K562 (cell line): ENCODE measurements around the gene VGLL4.

Experiments used
- CTCF ChIP-seq, 3 experiments: IDR thresholded peaks in 2 of 3; conservative IDR thresholded peaks in 1 of 3; 2 replicates each; pipeline ENCODE4 v1.5.1; 2011 to 2012; ENCODE audit warnings: low read length in 3 of 3, mild to moderate bottlenecking in 3 of 3, control low read depth in 2 of 3, improper control_type of control experiment in 1 of 3, inconsistent platforms in 1 of 3, low read depth in 1 of 3, mixed read lengths in 1 of 3, moderate library complexity in 1 of 3; ENCODE audit not compliant: insufficient read depth in 2 of 3
- EZH2 ChIP-seq: IDR thresholded peaks from 2 replicates; pipeline ENCODE4 v1.6.1; 2012; ENCODE audit warnings: low read depth, mild to moderate bottlenecking, inconsistent platforms, low read length, borderline replicate concordance
- FOSL1 ChIP-seq: fragments of 200-800 bp; sonication (Bioruptor generic); conservative IDR thresholded peaks from 2 replicates; pipeline ENCODE4 v1.6.1; 2016; ENCODE audit warnings: missing genetic modification characterization, missing compliant biosample characterization
- FOXM1 ChIP-seq, 2 experiments: fragments of 450-650 bp in 1 of 2; sonication (generic) in 1 of 2; formaldehyde crosslinking in 1 of 2; IDR thresholded peaks; 2 replicates each; pipeline versions ENCODE4 v1.6.1 to v1.9.0; 2017 to 2022; ENCODE audit warnings: low read depth in 2 of 2, mild to moderate bottlenecking in 2 of 2, missing genetic modification reagents in 1 of 2, moderate library complexity in 1 of 2
- HNRNPH1 ChIP-seq: fragments of 200-400 bp; formaldehyde crosslinking; optimal IDR thresholded peaks from 2 replicates; pipeline ENCODE3; 2017; ENCODE audit warnings: low read depth, mild to moderate bottlenecking, low read length, moderate library complexity
- RNF2 ChIP-seq: sonication (generic); IDR thresholded peaks from 2 replicates; pipeline ENCODE4 v1.6.1; 2016
- TCF7 ChIP-seq: sonication (generic); IDR thresholded peaks from 2 replicates; pipeline ENCODE4 v1.6.1; 2016; ENCODE audit warnings: antibody characterized with exemption, borderline replicate concordance
- TFAP4 ChIP-seq: sonication (generic); formaldehyde crosslinking; IDR thresholded peaks from 2 replicates; pipeline ENCODE4 v1.8.0; 2022; ENCODE audit warnings: missing genetic modification reagents, mild to moderate bottlenecking, moderate library complexity, borderline replicate concordance
- WHSC1 ChIP-seq: IDR thresholded peaks from one replicate; pipeline ENCODE4 v1.6.1; 2012; ENCODE audit warnings: low read length, control low read depth, inconsistent platforms
- TF ChIP-seq, protein P1 (sequence below), 2 experiments: IDR thresholded peaks; 2 replicates each; pipeline ENCODE4 v1.6.1; 2012; ENCODE audit warnings: improper control_type of control experiment in 2 of 2, low read depth in 2 of 2, low read length in 2 of 2, borderline replicate concordance in 1 of 2

- TF ChIP-seq WHSC1 (no peak), FOSL1 (tag) (no peak), EZH2 (no peak), RNF2 (no peak), CTCF (IDR thresholded peaks at IDR 0.05 in 2 of 3, conservative IDR thresholded peaks at IDR 0.05 in 1 of 3; ENCODE audit: insufficient read depth in 2 of 3, low read depth in 1 of 3, low read length in 3 of 3) (no peak), TCF7 (no peak), HNRNPH1 (no peak), TFAP4 (CRISPR knock-in tag) (no peak), FOXM1 (IDR thresholded peaks at IDR 0.05; ENCODE audit: low read depth) (no peak), FOXM1 (CRISPR knock-in tag; IDR thresholded peaks at IDR 0.05; ENCODE audit: low read depth) (no peak)
- TF ChIP-seq, protein P1, sequence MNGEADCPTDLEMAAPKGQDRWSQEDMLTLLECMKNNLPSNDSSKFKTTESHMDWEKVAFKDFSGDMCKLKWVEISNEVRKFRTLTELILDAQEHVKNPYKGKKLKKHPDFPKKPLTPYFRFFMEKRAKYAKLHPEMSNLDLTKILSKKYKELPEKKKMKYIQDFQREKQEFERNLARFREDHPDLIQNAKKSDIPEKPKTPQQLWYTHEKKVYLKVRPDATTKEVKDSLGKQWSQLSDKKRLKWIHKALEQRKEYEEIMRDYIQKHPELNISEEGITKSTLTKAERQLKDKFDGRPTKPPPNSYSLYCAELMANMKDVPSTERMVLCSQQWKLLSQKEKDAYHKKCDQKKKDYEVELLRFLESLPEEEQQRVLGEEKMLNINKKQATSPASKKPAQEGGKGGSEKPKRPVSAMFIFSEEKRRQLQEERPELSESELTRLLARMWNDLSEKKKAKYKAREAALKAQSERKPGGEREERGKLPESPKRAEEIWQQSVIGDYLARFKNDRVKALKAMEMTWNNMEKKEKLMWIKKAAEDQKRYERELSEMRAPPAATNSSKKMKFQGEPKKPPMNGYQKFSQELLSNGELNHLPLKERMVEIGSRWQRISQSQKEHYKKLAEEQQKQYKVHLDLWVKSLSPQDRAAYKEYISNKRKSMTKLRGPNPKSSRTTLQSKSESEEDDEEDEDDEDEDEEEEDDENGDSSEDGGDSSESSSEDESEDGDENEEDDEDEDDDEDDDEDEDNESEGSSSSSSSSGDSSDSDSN (IDR thresholded peaks at IDR 0.05; ENCODE audit: borderline replicate concordance in 1 of 2, low read depth in 2 of 2, low read length in 2 of 2) = no peak
Measured at GRCh38 chr3:11607816-11608215, 35.9 kb downstream of the VGLL4 start.
